Ovary (tissue), 3 donors: Measurements from ENCODE around the gene CENPO.

Experiments used
- POLR2A ChIP-seq: fragments of 450-650 bp; IDR thresholded peaks from one replicate; pipeline ENCODE4 v1.6.1; 2017; ENCODE audit warnings: antibody characterized with exemption, mild to moderate bottlenecking, moderate library complexity
- TF ChIP-seq, protein P1 (sequence below), 3 donors: fragments of 450-650 bp in 2 of 3; fragments of 200-600 bp in 1 of 3; IDR thresholded peaks; one replicate each; pipeline versions ENCODE4 v1.5.1 to v1.8.0; 2016 to 2022; ENCODE audit warnings: antibody characterized with exemption in 3 of 3, mild to moderate bottlenecking in 1 of 3
- donor health status: DM: no; HTN: no; CAD: no.

DNA sequence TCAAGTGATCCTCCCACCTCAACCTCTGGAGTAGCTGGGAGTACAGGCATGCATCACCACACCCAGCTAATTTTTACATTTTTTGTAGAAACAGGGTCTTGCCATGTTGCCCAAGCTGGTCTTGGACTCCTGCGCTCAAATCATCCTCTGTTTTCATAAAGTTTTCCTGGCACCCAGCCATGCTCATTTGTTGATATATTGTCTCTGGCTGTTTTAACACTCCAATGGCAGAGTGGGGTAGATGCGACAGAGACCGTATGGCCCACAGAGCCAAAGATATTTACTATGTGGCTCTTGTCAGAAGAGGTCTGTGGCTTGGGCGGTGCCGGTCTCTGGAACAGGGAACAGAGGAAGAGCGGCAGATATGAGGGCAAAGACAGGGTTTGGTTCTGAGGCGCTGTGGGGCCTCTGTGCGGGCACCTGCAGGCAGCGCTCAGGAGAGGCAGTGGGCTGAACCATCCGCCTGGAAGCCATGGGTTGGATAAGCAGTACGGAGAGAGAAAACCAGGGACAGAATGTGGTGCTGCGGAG is 50.2 kb downstream of the CENPO start:
- TF ChIP-seq, protein P1, sequence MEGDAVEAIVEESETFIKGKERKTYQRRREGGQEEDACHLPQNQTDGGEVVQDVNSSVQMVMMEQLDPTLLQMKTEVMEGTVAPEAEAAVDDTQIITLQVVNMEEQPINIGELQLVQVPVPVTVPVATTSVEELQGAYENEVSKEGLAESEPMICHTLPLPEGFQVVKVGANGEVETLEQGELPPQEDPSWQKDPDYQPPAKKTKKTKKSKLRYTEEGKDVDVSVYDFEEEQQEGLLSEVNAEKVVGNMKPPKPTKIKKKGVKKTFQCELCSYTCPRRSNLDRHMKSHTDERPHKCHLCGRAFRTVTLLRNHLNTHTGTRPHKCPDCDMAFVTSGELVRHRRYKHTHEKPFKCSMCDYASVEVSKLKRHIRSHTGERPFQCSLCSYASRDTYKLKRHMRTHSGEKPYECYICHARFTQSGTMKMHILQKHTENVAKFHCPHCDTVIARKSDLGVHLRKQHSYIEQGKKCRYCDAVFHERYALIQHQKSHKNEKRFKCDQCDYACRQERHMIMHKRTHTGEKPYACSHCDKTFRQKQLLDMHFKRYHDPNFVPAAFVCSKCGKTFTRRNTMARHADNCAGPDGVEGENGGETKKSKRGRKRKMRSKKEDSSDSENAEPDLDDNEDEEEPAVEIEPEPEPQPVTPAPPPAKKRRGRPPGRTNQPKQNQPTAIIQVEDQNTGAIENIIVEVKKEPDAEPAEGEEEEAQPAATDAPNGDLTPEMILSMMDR (IDR thresholded peaks at IDR 0.05) = no peak
- no peak for TF ChIP-seq POLR2A
